Measurements from ENCODE around the gene FAM168A. TPM values are rescaled to one million over a fixed set of nuclear protein-coding genes. Genes with fewer than 3 reads are reported as not detected.

Gene FAM168A
- total and polyA plus RNA-seq, 2 of the 8 experiments (the other 6 are each of a cell fraction or from before 2014, with no cell fraction given) = 17.1 to 21.6 TPM

GRCh38 chr11:73480677-73481076, 117.2 kb downstream of the FAM168A start:
- no peak for DNase-seq (ENCODE audit: low read depth in 1 of 2, low spot score in 2 of 2)
- no peaks in the 10 kb centered on the region for H4K20me1 ChIP-seq (replicated peaks in 1 of 2; ENCODE audit: control insufficient read depth in 1 of 2, insufficient read depth in 2 of 2, low read length in 2 of 2)
- 78% methylated on average over 2 of the region's 2 CpGs; no CpG with 5 or more reads in 1 of the 2 experiments for WGBS, 2 experiments (ENCODE audit: extremely low coverage in 1 of 2, insufficient coverage in 1 of 2, insufficient read length in 1 of 2, insufficient replicate concordance in 2 of 2, low coverage in 1 of 2, low lambda C conversion rate in 2 of 2, missing lambda C conversion rate in 1 of 2)
- TF ChIP-seq TCF12 (IDR thresholded peaks at IDR 0.05; ENCODE audit: low read depth, low read length) (no peak), YY1 (IDR thresholded peaks at IDR 0.05; ENCODE audit: low read depth, low read length) (no peak), GABPA (IDR thresholded peaks at IDR 0.05; ENCODE audit: borderline replicate concordance, insufficient read depth, low read length) (no peak), CHD1 (IDR thresholded peaks at IDR 0.05; ENCODE audit: low read depth, low read length) (no peak), RFX5 (IDR thresholded peaks at IDR 0.05; ENCODE audit: borderline replicate concordance, low read depth, low read length) (no peak), KDM5A (IDR thresholded peaks at IDR 0.05; ENCODE audit: low read length) (no peak), USF2 (IDR thresholded peaks at IDR 0.05; ENCODE audit: low read length) (no peak), EP300 (IDR thresholded peaks at IDR 0.05; ENCODE audit: borderline replicate concordance in 1 of 2, low read depth in 2 of 2, low read length in 2 of 2) (no peak), JUND (IDR thresholded peaks at IDR 0.05; ENCODE audit: low read length) (no peak), CTCF (IDR thresholded peaks at IDR 0.05; ENCODE audit: control extremely low read depth in 1 of 3, insufficient read depth in 1 of 3, low read depth in 1 of 3, low read length in 3 of 3) (no peak)

More at GRCh38 chr11:73480677-73481076, 117.2 kb downstream of the FAM168A start:
- Histone ChIP-seq H2BK120ac (replicated peaks; ENCODE audit: low read depth, low read length) (no peak overlapping the region), H3K79me2 (ENCODE audit: control insufficient read depth in 1 of 2, insufficient read depth in 2 of 2, low read length in 2 of 2) (peaks cover 0 to 9% of the 10 kb centered on the region in 2 experiments; a peak in 2 of 4 replicates), H3K36me3 (ENCODE audit: control insufficient read depth in 2 of 4, insufficient read depth in 4 of 4, low read length in 3 of 4) (no peaks in the 10 kb centered on the region), H3K4ac (replicated peaks; ENCODE audit: insufficient read length, low read depth, low read length) (no peak overlapping the region), H2BK20ac (ENCODE audit: low read length) (no peak overlapping the region), H4K8ac (ENCODE audit: extremely low read depth, insufficient read depth, low read length) (no peak overlapping the region), H3K23ac (ENCODE audit: insufficient read length) (no peak overlapping the region), H3K27me3 (replicated peaks in 1 of 4; ENCODE audit: control insufficient read depth in 3 of 4, extremely low read depth in 1 of 4, insufficient read depth in 3 of 4, low read length in 3 of 4) (no peaks in the 10 kb centered on the region), H3K27ac (ENCODE audit: low read depth, low read length) (no peak overlapping the region), H3K14ac (ENCODE audit: insufficient read length) (no peak overlapping the region), H3K18ac (ENCODE audit: extremely low read depth, low read length) (no peak overlapping the region), H2BK15ac (ENCODE audit: low read length) (no peak overlapping the region), H2BK12ac (ENCODE audit: low read depth, low read length) (no peak overlapping the region), H2AFZ (ENCODE audit: low read length) (no peak overlapping the region), H3K79me1 (ENCODE audit: low read depth, low read length) (0 out of 2 replicates have a peak, but pooled peaks cover 2% of the 10 kb centered on the region), H3K56ac (replicated peaks; ENCODE audit: insufficient read length, low read depth, low read length) (no peak overlapping the region), H3K4me2 (ENCODE audit: insufficient read depth in 1 of 2, low read depth in 2 of 2, low read length in 2 of 2) (no peak overlapping the region), H3K4me3 (ENCODE audit: extremely low read depth in 1 of 4, insufficient read depth in 2 of 4, low read depth in 3 of 4, low read length in 4 of 4) (no peak overlapping the region), H4K91ac (replicated peaks; ENCODE audit: insufficient read length, low read length) (no peak overlapping the region), H3K23me2 (ENCODE audit: low read depth, low read length) (no peaks in the 10 kb centered on the region), H4K5ac (ENCODE audit: insufficient read length, low read depth, low read length) (no peak overlapping the region), H3K9ac (replicated peaks in 1 of 4; ENCODE audit: extremely low read depth in 1 of 4, low read depth in 3 of 4, low read length in 3 of 4) (no peak overlapping the region), H3K9me3 (ENCODE audit: insufficient read depth in 2 of 2, low read depth in 1 of 2, low read length in 1 of 2) (no peaks in the 10 kb centered on the region), H2AK5ac (ENCODE audit: low read depth, low read length) (no peak overlapping the region), H2BK5ac (ENCODE audit: low read depth, low read length) (no peak overlapping the region), H3K4me1 (replicated peaks in 1 of 4; ENCODE audit: control insufficient read depth in 3 of 4, insufficient read depth in 4 of 4, low read length in 3 of 4) (peaks cover 0 to 2% (median under 1%) of the 10 kb centered on the region in 4 experiments; a peak in 2 of 7 replicates)
- POLR2A ChIA-PET (ENCODE audit: partially characterized antibody) = no interaction called here
- FAIRE-seq = no peak
- CTCF ChIA-PET (ENCODE audit: partially characterized antibody) = interaction anchor here (0.8 to 3.6 kb wide), 10 partner anchors 9 to 181 kb away, joined by 3 to 43 read pairs (median 4); no protein-coding TSS in a partner anchor

Data from H1 (cell line).